GM12892 (cell line): Measurements from ENCODE around the gene ZNF99.

Experiments
- POLR2A ChIP-seq: IDR thresholded peaks from 2 replicates; pipeline ENCODE4 v1.6.1; 2011; ENCODE audit warnings: low read depth, low read length, control low read depth
- POLR2AphosphoS5 ChIP-seq: IDR thresholded peaks from 2 replicates; pipeline ENCODE4 v1.6.1; 2011; ENCODE audit warnings: low read depth, low read length, control low read depth

GRCh38 chr19:22807061-22807835 lies 23.3 kb upstream of the ZNF99 start:
- TF ChIP-seq POLR2A (no peak), POLR2AphosphoS5 (no peak)
